Measurements from ENCODE around the gene OR6C2.
"Not testable (repeated sequence)": the region's sequence is repeated elsewhere in the genome, so short reads cannot be mapped to it uniquely, and the experiment has no call there.

Gene OR6C2

GRCh38 chr12:55479136-55479535 lies 35.3 kb downstream of the OR6C2 start:
- H3K27me3 ChIP-seq (ENCODE audit: control insufficient read depth in 1 of 2, insufficient read depth in 2 of 2, low read length in 2 of 2); H3K9me3 ChIP-seq (ENCODE audit: control insufficient read depth in 2 of 2, low read length in 2 of 2); H3K9ac ChIP-seq (ENCODE audit: low read length in 2 of 2); H3K36me3 ChIP-seq (ENCODE audit: control insufficient read depth in 2 of 2, insufficient read depth in 2 of 2, low read length in 2 of 2); H3K4me3 ChIP-seq (ENCODE audit: low read length in 2 of 2); H3K27ac ChIP-seq (ENCODE audit: low read length); H3K4me1 ChIP-seq (ENCODE audit: control insufficient read depth, insufficient read depth, low read length): not testable (repeated sequence)

GRCh38 chr12:55484284-55484683 lies 40.4 kb downstream of the OR6C2 start:
- H3K9ac ChIP-seq (ENCODE audit: low read length in 2 of 2); H3K4me3 ChIP-seq (ENCODE audit: low read length in 2 of 2); H3K9me3 ChIP-seq (ENCODE audit: control insufficient read depth in 2 of 2, low read length in 2 of 2): not testable (repeated sequence)

GRCh38 chr12:55492078-55492477 lies 48.2 kb downstream of the OR6C2 start, which contains the start of gene OR6C68:
OR6C68 (plus strand) TSS chr12:55492378; CDS start chr12:55492378, 0 bp downstream.
- no peaks in the 10 kb centered on the region for H3K9me3 ChIP-seq (ENCODE audit: control insufficient read depth in 2 of 2, low read length in 2 of 2)
- H3K27ac ChIP-seq (ENCODE audit: low read length): no peak within 1 kb of the TSS
- no peaks in the 10 kb centered on the region for H3K36me3 ChIP-seq (ENCODE audit: control insufficient read depth in 2 of 2, insufficient read depth in 2 of 2, low read length in 2 of 2)
- no peak within 1 kb of the TSS for H3K9ac ChIP-seq (ENCODE audit: low read length in 2 of 2)
- H3K27me3 ChIP-seq (ENCODE audit: control insufficient read depth in 1 of 2, insufficient read depth in 2 of 2, low read length in 2 of 2): no peaks in the 10 kb centered on the region
- no peak within 1 kb of the TSS for H3K4me3 ChIP-seq (ENCODE audit: low read length in 2 of 2)
- no peaks in the 10 kb centered on the region for H3K4me1 ChIP-seq (ENCODE audit: control insufficient read depth, insufficient read depth, low read length)

More at GRCh38 chr12:55484284-55484683, 40.4 kb downstream of the OR6C2 start:
- not testable (repeated sequence) for H3K4me1 ChIP-seq (ENCODE audit: control insufficient read depth, insufficient read depth, low read length); H3K27me3 ChIP-seq (ENCODE audit: control insufficient read depth in 1 of 2, insufficient read depth in 2 of 2, low read length in 2 of 2); H3K27ac ChIP-seq (ENCODE audit: low read length); H3K36me3 ChIP-seq (ENCODE audit: control insufficient read depth in 2 of 2, insufficient read depth in 2 of 2, low read length in 2 of 2)

DNA sequence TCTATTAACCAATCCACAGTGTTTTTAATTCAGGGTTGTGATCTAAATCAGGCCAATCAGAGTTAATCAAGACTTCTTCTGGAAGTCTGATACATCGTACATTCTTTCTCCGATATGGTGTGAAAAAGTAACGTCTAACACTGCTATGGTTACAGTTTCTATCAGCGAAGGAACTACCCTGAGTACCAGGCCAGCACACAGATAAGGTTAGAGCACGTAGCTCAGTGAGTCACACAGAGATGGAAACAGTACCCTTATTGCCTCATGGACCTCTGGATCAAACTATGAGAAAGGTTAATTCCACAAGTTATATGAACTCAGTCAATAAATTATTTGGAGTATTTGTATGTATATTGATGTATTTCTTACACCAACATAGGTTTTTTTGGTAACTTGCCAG lies 51.6 kb downstream of the OR6C2 start:
- Histone ChIP-seq H3K27me3 (ENCODE audit: control insufficient read depth in 1 of 2, insufficient read depth in 2 of 2, low read length in 2 of 2) (no peaks in the 10 kb centered on the region), H3K4me3 (ENCODE audit: low read length in 2 of 2) (no peak overlapping the region), H3K4me1 (ENCODE audit: control insufficient read depth, insufficient read depth, low read length) (no peaks in the 10 kb centered on the region), H3K27ac (ENCODE audit: low read length) (no peak overlapping the region), H3K9me3 (ENCODE audit: control insufficient read depth in 2 of 2, low read length in 2 of 2) (no peaks in the 10 kb centered on the region), H3K36me3 (ENCODE audit: control insufficient read depth in 2 of 2, insufficient read depth in 2 of 2, low read length in 2 of 2) (no peaks in the 10 kb centered on the region), H3K9ac (ENCODE audit: low read length in 2 of 2) (no peak overlapping the region)

GRCh38 chr12:55499231-55499630 lies 55.4 kb downstream of the OR6C2 start:
- no peak overlapping the region for H3K4me3 ChIP-seq (ENCODE audit: low read length in 2 of 2)
- H3K4me1 ChIP-seq (ENCODE audit: control insufficient read depth, insufficient read depth, low read length): no peaks in the 10 kb centered on the region
- H3K27me3 ChIP-seq (ENCODE audit: control insufficient read depth in 1 of 2, insufficient read depth in 2 of 2, low read length in 2 of 2): no peaks in the 10 kb centered on the region
- H3K27ac ChIP-seq (ENCODE audit: low read length): no peak overlapping the region
- no peak overlapping the region for H3K9ac ChIP-seq (ENCODE audit: low read length in 2 of 2)
- no peaks in the 10 kb centered on the region for H3K36me3 ChIP-seq (ENCODE audit: control insufficient read depth in 2 of 2, insufficient read depth in 2 of 2, low read length in 2 of 2)
- no peaks in the 10 kb centered on the region for H3K9me3 ChIP-seq (ENCODE audit: control insufficient read depth in 2 of 2, low read length in 2 of 2)

- Histone ChIP-seq H3K9ac (ENCODE audit: low read length in 2 of 2) (no peak overlapping the region), H3K9me3 (ENCODE audit: control insufficient read depth in 2 of 2, low read length in 2 of 2) (no peaks in the 10 kb centered on the region), H3K4me1 (ENCODE audit: control insufficient read depth, insufficient read depth, low read length) (no peaks in the 10 kb centered on the region), H3K27ac (ENCODE audit: low read length) (no peak overlapping the region), H3K36me3 (ENCODE audit: control insufficient read depth in 2 of 2, insufficient read depth in 2 of 2, low read length in 2 of 2) (no peaks in the 10 kb centered on the region), H3K4me3 (ENCODE audit: low read length in 2 of 2) (no peak overlapping the region), H3K27me3 (ENCODE audit: control insufficient read depth in 1 of 2, insufficient read depth in 2 of 2, low read length in 2 of 2) (no peaks in the 10 kb centered on the region)
These were observed 56.0 kb downstream of the OR6C2 start for GRCh38 chr12:55499810-55500252.

DNA sequence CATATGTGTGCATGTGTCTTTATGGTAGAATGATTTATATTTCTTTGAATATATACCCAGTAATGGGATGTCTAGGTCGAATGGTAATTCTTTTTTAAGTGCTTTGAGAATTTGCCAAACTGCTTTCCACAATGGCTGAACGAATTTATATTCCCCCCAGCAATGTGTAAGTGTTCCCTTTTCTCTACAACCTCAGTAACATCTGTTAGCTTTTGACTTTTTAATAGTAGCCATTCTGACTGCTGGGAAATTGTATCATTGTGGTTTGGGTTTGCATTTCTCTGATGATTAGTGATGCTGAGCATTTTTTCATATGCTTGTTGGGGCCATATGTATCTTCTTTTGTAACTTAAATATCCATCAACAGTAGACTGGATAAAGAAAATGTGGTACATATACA lies 57.7 kb downstream of the OR6C2 start:
- no peak overlapping the region for H3K4me3 ChIP-seq (ENCODE audit: low read length in 2 of 2)
- H3K4me1 ChIP-seq (ENCODE audit: control insufficient read depth, insufficient read depth, low read length): no peaks in the 10 kb centered on the region
- H3K27ac ChIP-seq (ENCODE audit: low read length): no peak overlapping the region
- H3K9ac ChIP-seq (ENCODE audit: low read length in 2 of 2): no peak overlapping the region
- no peaks in the 10 kb centered on the region for H3K36me3 ChIP-seq (ENCODE audit: control insufficient read depth in 2 of 2, insufficient read depth in 2 of 2, low read length in 2 of 2)
- no peaks in the 10 kb centered on the region for H3K9me3 ChIP-seq (ENCODE audit: control insufficient read depth in 2 of 2, low read length in 2 of 2)
- no peaks in the 10 kb centered on the region for H3K27me3 ChIP-seq (ENCODE audit: control insufficient read depth in 1 of 2, insufficient read depth in 2 of 2, low read length in 2 of 2)

Measured in stomach smooth muscle (tissue), 2 donors.